GM12878 (cell line): ENCODE results near the gene GTF2H1. TPM values are rescaled to one million over a fixed set of nuclear protein-coding genes. Genes with fewer than 3 reads are reported as not detected.
A peak's percentile ranks its signal among the peaks of the same experiment; 100 is the strongest.

Experiments used
- CREB1 ChIP-seq: IDR thresholded peaks from 2 replicates; pipeline ENCODE4 v1.6.1; 2012; ENCODE audit warnings: low read depth, mild to moderate bottlenecking, inconsistent platforms
- ETV6 ChIP-seq, 2 experiments: fragments of 450-650 bp in 1 of 2; IDR thresholded peaks in 1 of 2; conservative IDR thresholded peaks in 1 of 2; 2 replicates each; pipeline ENCODE4 v1.6.1; 2014; ENCODE audit warnings: antibody characterized with exemption in 1 of 2, borderline replicate concordance in 1 of 2, low read depth in 1 of 2, mild to moderate bottlenecking in 1 of 2, moderate library complexity in 1 of 2
- EZH2 ChIP-seq: IDR thresholded peaks from 2 replicates; pipeline ENCODE4 v1.6.1; 2012; ENCODE audit warnings: low read depth, mild to moderate bottlenecking, control low read depth, inconsistent platforms, low read length, borderline replicate concordance; ENCODE audit not compliant: control insufficient read depth
- JUND ChIP-seq: IDR thresholded peaks from 2 replicates; pipeline ENCODE4 v1.6.1; 2012; ENCODE audit warnings: low read depth, mild to moderate bottlenecking, low read length, improper control_type of control experiment, moderate library complexity
- LARP7 ChIP-seq: fragments of 450-650 bp; IDR thresholded peaks from 2 replicates; pipeline ENCODE4 v1.6.1; 2017; ENCODE audit warnings: mild to moderate bottlenecking
- MAX ChIP-seq: IDR thresholded peaks from 2 replicates; pipeline ENCODE4 v1.6.1; 2012; ENCODE audit warnings: low read depth, low read length, improper control_type of control experiment
- MYC ChIP-seq: IDR thresholded peaks from 2 replicates; pipeline ENCODE4 v1.6.1; 2011; ENCODE audit warnings: mild to moderate bottlenecking, low read length, moderate library complexity, inconsistent platforms; ENCODE audit not compliant: insufficient read depth, insufficient replicate concordance, insufficient read length, severe bottlenecking
- NFIC ChIP-seq: IDR thresholded peaks from 2 replicates; pipeline ENCODE4 v1.6.1; 2012; ENCODE audit warnings: low read depth, mild to moderate bottlenecking, inconsistent platforms, low read length, moderate library complexity
- RBBP5 ChIP-seq: fragments of 200-600 bp; sonication (generic); conservative IDR thresholded peaks from 2 replicates; pipeline ENCODE4 v1.6.1; 2016
- SMARCA5 ChIP-seq: fragments of 450-650 bp; IDR thresholded peaks from 2 replicates; pipeline ENCODE4 v1.6.1; 2017; ENCODE audit warnings: mild to moderate bottlenecking
- TCF3 ChIP-seq: IDR thresholded peaks from 2 replicates; pipeline ENCODE4 v1.6.1; 2012; ENCODE audit warnings: low read depth, mild to moderate bottlenecking, low read length, borderline replicate concordance; ENCODE audit not compliant: insufficient read depth
- TCF7 ChIP-seq: IDR thresholded peaks from 2 replicates; pipeline ENCODE4 v1.6.1; 2014; ENCODE audit warnings: antibody characterized with exemption, borderline replicate concordance
- ZNF592 ChIP-seq: fragments of 450-650 bp; IDR thresholded peaks from 2 replicates; pipeline ENCODE4 v1.6.1; 2017; ENCODE audit warnings: mild to moderate bottlenecking, moderate library complexity
- polyA plus RNA-seq, 11 experiments: library from polyadenylated mRNA; depleted of rRNA in 4 of 11; unstranded in 6 of 11; stranded (reverse) in 5 of 11; fragments of >200 nt; fragmentation: Nextera tagmentation in 4 of 11; fragmentation: Illumina TruSeq in 1 of 11; extraction: Ambion mirVana in 4 of 11; extraction: Trizol in 1 of 11; gene quantifications; 1 replicate in 1 of 11; 2 replicates in 10 of 11; pipeline versions ENCODE4 v1.2.1 to v1.2.3, GENCODE V29; 2011 to 2016; ENCODE audit warnings: inconsistent platforms in 2 of 11, missing spikeins in 2 of 11, low read depth in 1 of 11
- total RNA-seq, 4 experiments: library from RNA; depleted of rRNA in 3 of 4; stranded (reverse); fragments of >200 nt in 3 of 4; fragmentation: Illumina TruSeq in 1 of 4; extraction: Trizol in 1 of 4; gene quantifications; 2 replicates each; pipeline versions ENCODE4 v1.2.1 to v1.2.3, GENCODE V29; 2013 to 2021
- TF ChIP-seq, protein P1 (sequence below): fragments of 450-650 bp; IDR thresholded peaks from 2 replicates; pipeline ENCODE4 v1.6.1; 2014; ENCODE audit warnings: mild to moderate bottlenecking
- TF ChIP-seq, protein P2 (sequence below): fragments of 450-650 bp; IDR thresholded peaks from 2 replicates; pipeline ENCODE4 v1.6.1; 2016; ENCODE audit warnings: mild to moderate bottlenecking, moderate library complexity, borderline replicate concordance

The GTF2H1 gene
- total and polyA plus RNA-seq, 10 of the 15 experiments (the other 5 are each of a cell fraction or from before 2014, with no cell fraction given): 36.7 to 68.8 (median 46.6) TPM

DNA sequence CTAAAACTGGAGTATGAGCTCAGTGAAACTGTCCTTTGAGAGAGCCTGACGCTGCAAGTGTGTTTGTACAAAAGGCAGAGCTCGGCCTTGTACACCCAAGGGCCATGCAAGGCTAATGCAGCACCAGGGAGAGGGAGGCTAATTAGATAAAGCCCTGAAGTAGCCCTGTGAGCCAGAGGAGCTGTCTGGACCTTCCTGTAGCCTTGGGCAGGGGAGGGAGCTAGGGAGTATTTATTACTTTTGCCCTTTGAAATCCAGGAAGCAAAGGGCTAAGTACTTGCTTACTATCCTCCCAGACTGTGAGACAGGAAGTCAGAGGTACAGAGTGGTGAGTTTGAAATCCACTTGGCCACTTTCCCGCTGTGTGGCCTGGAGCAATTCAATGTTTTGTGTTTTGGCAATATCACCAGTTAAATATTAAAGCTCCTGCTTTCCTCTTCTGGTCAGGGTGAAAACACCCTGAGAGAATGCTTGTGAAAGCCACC is 61.8 kb downstream of the GTF2H1 start (continued):
- TF ChIP-seq TCF7 (peak; percentile 2; the same call in 1 of the 2 replicates), MAX (no peak), ZNF592 (0 out of 2 replicates have a peak, but pooled peaks have one; percentile 1), SMARCA5 (0 out of 2 replicates have a peak, but pooled peaks have one; percentile 29), LARP7 (no peak), TCF3 (no peak), EZH2 (no peak), NFIC (peak; percentile 14), MYC (no peak), JUND (no peak; the same call in 1 of the 2 replicates), RBBP5 (no peak), ETV6 (conservative IDR thresholded peaks at IDR 0.05 in 1 of 2, IDR thresholded peaks at IDR 0.05 in 1 of 2; ENCODE audit: borderline replicate concordance in 1 of 2, low read depth in 1 of 2) (no peak), CREB1 (no peak; the same call in 1 of the 2 replicates)
- TF ChIP-seq, protein P1, sequence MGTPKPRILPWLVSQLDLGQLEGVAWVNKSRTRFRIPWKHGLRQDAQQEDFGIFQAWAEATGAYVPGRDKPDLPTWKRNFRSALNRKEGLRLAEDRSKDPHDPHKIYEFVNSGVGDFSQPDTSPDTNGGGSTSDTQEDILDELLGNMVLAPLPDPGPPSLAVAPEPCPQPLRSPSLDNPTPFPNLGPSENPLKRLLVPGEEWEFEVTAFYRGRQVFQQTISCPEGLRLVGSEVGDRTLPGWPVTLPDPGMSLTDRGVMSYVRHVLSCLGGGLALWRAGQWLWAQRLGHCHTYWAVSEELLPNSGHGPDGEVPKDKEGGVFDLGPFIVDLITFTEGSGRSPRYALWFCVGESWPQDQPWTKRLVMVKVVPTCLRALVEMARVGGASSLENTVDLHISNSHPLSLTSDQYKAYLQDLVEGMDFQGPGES: no peak
- TF ChIP-seq, protein P2, sequence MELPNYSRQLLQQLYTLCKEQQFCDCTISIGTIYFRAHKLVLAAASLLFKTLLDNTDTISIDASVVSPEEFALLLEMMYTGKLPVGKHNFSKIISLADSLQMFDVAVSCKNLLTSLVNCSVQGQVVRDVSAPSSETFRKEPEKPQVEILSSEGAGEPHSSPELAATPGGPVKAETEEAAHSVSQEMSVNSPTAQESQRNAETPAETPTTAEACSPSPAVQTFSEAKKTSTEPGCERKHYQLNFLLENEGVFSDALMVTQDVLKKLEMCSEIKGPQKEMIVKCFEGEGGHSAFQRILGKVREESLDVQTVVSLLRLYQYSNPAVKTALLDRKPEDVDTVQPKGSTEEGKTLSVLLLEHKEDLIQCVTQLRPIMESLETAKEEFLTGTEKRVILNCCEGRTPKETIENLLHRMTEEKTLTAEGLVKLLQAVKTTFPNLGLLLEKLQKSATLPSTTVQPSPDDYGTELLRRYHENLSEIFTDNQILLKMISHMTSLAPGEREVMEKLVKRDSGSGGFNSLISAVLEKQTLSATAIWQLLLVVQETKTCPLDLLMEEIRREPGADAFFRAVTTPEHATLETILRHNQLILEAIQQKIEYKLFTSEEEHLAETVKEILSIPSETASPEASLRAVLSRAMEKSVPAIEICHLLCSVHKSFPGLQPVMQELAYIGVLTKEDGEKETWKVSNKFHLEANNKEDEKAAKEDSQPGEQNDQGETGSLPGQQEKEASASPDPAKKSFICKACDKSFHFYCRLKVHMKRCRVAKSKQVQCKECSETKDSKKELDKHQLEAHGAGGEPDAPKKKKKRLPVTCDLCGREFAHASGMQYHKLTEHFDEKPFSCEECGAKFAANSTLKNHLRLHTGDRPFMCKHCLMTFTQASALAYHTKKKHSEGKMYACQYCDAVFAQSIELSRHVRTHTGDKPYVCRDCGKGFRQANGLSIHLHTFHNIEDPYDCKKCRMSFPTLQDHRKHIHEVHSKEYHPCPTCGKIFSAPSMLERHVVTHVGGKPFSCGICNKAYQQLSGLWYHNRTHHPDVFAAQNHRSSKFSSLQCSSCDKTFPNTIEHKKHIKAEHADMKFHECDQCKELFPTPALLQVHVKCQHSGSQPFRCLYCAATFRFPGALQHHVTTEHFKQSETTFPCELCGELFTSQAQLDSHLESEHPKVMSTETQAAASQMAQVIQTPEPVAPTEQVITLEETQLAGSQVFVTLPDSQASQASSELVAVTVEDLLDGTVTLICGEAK: 0 out of 2 replicates have a peak, but pooled peaks have one; percentile 32
